Astrocyte of the cerebellum (primary cell): ENCODE measurements around the gene INPP5A.

Experiments
- DNase-seq: peaks from one replicate; pipeline ENCODE4 v3.0.0-alpha.2; 2011; ENCODE audit warnings: low read depth
- H3K4me3 ChIP-seq: 2 replicates; pipeline ENCODE4 v1.5.1; 2011; ENCODE audit warnings: mild to moderate bottlenecking, low read depth, low read length, moderate library complexity
- CTCF ChIP-seq: IDR thresholded peaks from 2 replicates; pipeline ENCODE4 v1.5.1; 2012; ENCODE audit warnings: low read length, low read depth, moderate library complexity, mild to moderate bottlenecking; ENCODE audit errors: missing control alignments
- in situ Hi-C: cut with HindIII; loops from 2 replicates; pipeline ENCODE4 v1.10.0; 2017; ENCODE audit warnings: low sequenced_read_pairs

INPP5A gene

GRCh38 chr10:132642732-132643008 is 105.1 kb downstream of the INPP5A start:
- in situ Hi-C loops, result no loop called here
- TF ChIP-seq CTCF, result no peak
- no peak overlapping the region for H3K4me3 ChIP-seq
- DNase-seq, result no peak

GRCh38 chr10:132643709-132644526 is 106.3 kb downstream of the INPP5A start:
- H3K4me3 ChIP-seq, result no peak overlapping the region
- DNase-seq, result no peak
- in situ Hi-C loops, result no loop called here
- TF ChIP-seq CTCF, result no peak

DNA sequence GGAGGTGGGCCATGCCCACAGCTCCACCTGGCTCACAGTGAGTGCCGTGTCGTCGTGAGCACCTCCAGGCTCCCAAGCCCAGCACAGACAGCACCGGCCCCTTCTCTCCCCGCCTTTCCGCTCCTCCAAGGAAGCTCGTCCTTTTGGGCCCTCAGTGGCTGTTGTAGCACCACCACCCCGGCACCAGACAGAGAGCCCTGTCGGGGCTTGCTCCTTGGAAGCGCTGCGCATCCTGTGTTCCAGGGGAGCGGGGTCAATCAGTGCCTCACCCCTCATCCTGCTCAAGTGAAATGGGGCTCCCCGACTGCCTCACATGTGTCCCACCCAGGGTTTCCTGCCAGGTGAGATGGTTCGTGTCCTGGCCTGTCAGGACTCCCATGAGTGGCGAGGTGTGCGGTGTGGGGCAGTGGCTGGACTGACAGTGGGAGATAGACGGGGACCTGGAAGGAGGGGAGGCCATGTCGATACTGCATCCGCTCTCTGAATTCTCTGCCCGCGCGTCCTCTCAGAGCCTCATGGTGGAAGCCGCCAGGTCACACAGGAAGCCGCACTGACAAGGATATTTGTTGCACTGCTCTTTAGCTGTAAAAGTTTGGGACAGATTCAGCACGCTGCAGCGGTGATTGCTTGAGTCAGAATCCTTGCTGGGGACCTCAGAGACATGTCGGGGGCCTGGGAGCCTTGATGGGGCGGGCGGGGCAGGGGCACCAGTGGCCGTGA is 107.1 kb downstream of the INPP5A start:
- no peak for TF ChIP-seq CTCF
- in situ Hi-C loops, result no loop called here
- DNase-seq, result no peak
- no peak overlapping the region for H3K4me3 ChIP-seq

DNA sequence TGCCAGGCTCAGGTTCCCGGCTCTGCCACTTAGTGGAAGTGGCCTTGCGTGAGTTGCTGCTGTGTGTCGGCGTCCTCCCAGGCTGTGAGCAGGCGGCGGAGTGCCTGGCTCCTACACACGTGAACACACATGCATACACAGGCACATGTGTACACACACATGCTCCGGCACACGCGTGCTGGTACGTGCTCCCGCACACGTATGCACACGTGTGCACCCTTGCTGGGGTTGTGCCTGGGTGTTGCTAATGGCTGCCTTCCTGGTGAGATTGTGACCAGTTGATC is 107.6 kb downstream of the INPP5A start:
- no peak overlapping the region for H3K4me3 ChIP-seq
- in situ Hi-C loops, result no loop called here
- no peak for TF ChIP-seq CTCF
- DNase-seq, result no peak

DNA sequence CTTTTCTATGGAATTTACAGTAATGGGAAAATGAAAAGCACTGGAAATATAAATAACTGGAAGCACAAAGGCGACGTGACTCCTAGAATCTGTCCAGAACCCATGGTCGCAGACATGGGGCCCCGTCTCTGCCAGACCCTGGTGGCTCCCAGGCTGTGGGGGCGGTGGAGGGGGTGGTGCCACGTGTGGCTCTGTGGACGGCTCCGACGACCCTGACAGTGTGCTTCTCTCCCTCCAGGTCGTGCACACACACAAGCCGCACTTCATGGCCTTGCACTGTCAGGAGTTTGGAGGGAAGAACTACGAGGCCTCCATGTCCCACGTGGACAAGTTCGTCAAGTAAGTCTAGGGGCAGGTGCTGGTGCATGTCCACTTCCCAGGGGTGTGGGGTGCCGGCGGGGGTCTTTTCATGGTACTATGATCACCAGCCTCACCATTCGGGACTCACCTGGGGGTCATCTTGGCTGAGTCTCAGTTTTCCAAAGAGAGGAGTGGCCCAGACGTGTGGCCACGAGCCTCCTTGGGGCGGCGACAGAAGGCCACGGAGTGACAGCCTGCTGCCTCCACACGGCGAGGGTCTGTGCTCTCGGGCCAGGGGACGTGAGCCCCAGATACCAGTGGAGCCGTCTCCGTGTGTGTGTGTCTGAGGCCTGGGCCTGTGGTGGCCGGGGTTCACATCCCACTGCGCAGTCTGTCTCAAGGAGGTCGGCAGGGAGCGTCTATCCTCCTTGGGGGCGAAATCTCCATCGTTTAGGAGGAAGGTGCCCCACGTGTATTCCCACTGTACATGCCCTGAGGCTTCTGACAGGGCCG is 108.2 kb downstream of the INPP5A start:
- H3K4me3 ChIP-seq, result no peak overlapping the region
- no peak for DNase-seq
- in situ Hi-C loops, result no loop called here
- no peak for TF ChIP-seq CTCF

DNA sequence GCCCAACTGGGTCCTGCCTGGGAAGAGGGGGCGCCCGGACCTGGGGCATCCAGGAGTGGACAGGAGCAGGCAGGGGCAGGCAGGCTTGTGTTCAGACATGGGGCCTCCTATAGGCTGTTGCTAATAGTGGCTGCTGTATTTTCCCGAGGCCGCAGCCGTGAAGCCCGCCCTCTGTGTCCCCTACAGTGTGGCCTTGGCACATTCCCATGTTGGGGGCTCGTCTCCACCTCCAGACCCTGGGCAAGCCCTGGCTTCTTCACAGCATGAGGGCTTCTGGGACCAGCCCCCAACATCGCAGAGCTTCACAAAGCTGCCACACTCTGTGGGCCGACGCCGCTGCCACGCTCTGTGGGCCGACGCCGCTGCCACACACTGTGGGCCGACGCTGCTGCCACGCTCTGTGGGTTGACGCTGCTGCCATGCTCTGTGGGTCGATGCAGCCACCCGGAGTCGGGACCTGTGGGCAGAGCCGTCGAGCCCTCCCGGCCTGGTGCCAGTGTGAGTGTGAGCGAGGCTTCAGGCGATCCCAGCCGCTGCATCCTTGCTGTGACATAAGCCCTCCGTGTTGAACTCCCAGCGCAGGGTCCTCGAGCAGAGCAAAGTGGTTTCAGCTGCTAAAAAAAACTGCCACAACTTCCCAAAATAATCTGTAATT is 109.0 kb downstream of the INPP5A start:
- H3K4me3 ChIP-seq, result no peak overlapping the region
- DNase-seq, result no peak
- in situ Hi-C loops, result no loop called here
- no peak for TF ChIP-seq CTCF
